Measurements from ENCODE around the gene DPM3. TPM values are rescaled to one million over a fixed set of nuclear protein-coding genes. Genes with fewer than 3 reads are reported as not detected.
"Not testable (repeated sequence)": the region's sequence is repeated elsewhere in the genome, so short reads cannot be mapped to it uniquely, and the experiment has no call there.

The DPM3 gene
- total RNA-seq, 1 donor from 2014 or later, result 37.4 TPM

- no peak for TF ChIP-seq CTCF (IDR thresholded peaks at IDR 0.05; ENCODE audit: insufficient read depth, low read length, severe bottlenecking)
- no peak for FAIRE-seq
Observed at GRCh38 chr1:155160128-155160527, 19.8 kb upstream of the DPM3 start.

GRCh38 chr1:155158991-155159390 is 18.7 kb upstream of the DPM3 start:
- no peak for FAIRE-seq

More at GRCh38 chr1:155160128-155160527, 19.8 kb upstream of the DPM3 start:
- DNase-seq (ENCODE audit: low read depth), result no peak
- no peaks in the 10 kb centered on the region for H3K36me3 ChIP-seq (ENCODE audit: control insufficient read depth, insufficient read depth, low read length)
- H3K4me3 ChIP-seq (ENCODE audit: low read depth, low read length), result no peak overlapping the region
- H3K27me3 ChIP-seq (ENCODE audit: control insufficient read depth, insufficient read depth, low read length), result no peaks in the 10 kb centered on the region

GRCh38 chr1:155155996-155156643 is 15.8 kb upstream of the DPM3 start:
- FAIRE-seq; H3K36me3 ChIP-seq (ENCODE audit: control insufficient read depth, insufficient read depth, low read length); H3K4me3 ChIP-seq (ENCODE audit: low read depth, low read length); H3K27me3 ChIP-seq (ENCODE audit: control insufficient read depth, insufficient read depth, low read length); DNase-seq (ENCODE audit: low read depth): not testable (repeated sequence)

More at GRCh38 chr1:155158991-155159390, 18.7 kb upstream of the DPM3 start:
- TF ChIP-seq CTCF (IDR thresholded peaks at IDR 0.05; ENCODE audit: insufficient read depth, low read length, severe bottlenecking), result no peak
- Histone ChIP-seq H3K27me3 (ENCODE audit: control insufficient read depth, insufficient read depth, low read length) (no peaks in the 10 kb centered on the region), H3K4me3 (ENCODE audit: low read depth, low read length) (no peak overlapping the region), H3K36me3 (ENCODE audit: control insufficient read depth, insufficient read depth, low read length) (no peaks in the 10 kb centered on the region)
- DNase-seq (ENCODE audit: low read depth), result no peak

GRCh38 chr1:155145491-155145890 is 5.2 kb upstream of the DPM3 start:
- H3K4me3 ChIP-seq (ENCODE audit: low read depth, low read length), result no peak overlapping the region
- H3K27me3 ChIP-seq (ENCODE audit: control insufficient read depth, insufficient read depth, low read length), result no peaks in the 10 kb centered on the region
- FAIRE-seq (no peak), DNase-seq (ENCODE audit: low read depth) (no peak)
- no peaks in the 10 kb centered on the region for H3K36me3 ChIP-seq (ENCODE audit: control insufficient read depth, insufficient read depth, low read length)
- no peak for TF ChIP-seq CTCF (IDR thresholded peaks at IDR 0.05; ENCODE audit: insufficient read depth, low read length, severe bottlenecking)

DNA sequence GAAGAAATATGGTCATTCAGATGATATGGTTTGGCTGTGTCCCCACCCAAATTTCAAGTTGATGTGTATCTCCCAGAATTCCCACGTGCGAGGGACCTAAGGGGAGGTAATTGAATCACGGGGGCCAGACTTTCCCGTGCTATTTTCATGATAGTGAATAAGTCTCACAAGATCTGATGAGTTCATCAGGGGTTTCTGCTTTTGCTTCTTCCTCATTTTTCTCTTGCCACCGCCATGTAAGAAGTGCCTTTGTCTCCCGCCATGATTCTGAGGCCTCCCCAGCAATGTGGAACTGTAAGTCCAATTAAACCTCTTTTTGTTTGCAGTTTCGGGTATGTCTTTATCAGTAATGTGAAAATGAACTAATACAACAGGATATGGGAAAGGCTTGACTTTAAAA is 1.4 kb upstream of the DPM3 start:
- FAIRE-seq (no peak), DNase-seq (ENCODE audit: low read depth) (no peak)
- TF ChIP-seq CTCF (IDR thresholded peaks at IDR 0.05; ENCODE audit: insufficient read depth, low read length, severe bottlenecking), result no peak
- no peaks in the 10 kb centered on the region for H3K27me3 ChIP-seq (ENCODE audit: control insufficient read depth, insufficient read depth, low read length)
- H3K4me3 ChIP-seq (ENCODE audit: low read depth, low read length), result no peak overlapping the region
- H3K36me3 ChIP-seq (ENCODE audit: control insufficient read depth, insufficient read depth, low read length), result no peaks in the 10 kb centered on the region

DNA sequence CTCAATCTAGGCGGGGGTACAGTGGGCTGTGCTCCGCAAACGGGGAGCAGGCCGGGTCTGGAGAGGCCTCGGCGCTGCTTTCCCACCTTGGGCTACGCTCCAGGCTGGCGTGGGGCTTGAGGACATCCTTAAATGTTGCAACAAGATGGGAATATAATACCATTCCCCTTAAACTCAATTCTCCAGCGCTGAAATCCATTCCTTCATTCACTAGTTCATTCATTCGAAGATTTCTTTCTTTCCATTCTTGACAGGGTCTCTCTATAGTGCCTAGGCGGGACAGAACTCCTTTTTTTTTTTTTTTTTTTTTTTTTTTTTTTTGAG is 261 bp upstream of the DPM3 start:
- Histone ChIP-seq H3K27me3 (ENCODE audit: control insufficient read depth, insufficient read depth, low read length) (no peaks in the 10 kb centered on the region), H3K36me3 (ENCODE audit: control insufficient read depth, insufficient read depth, low read length) (no peaks in the 10 kb centered on the region), H3K4me3 (ENCODE audit: low read depth, low read length) (peak overlapping the region; percentile 81)
- FAIRE-seq (no peak), DNase-seq (ENCODE audit: low read depth) (no peak)
- no peak for TF ChIP-seq CTCF (IDR thresholded peaks at IDR 0.05; ENCODE audit: insufficient read depth, low read length, severe bottlenecking)

All from bronchial epithelial cell (primary cell).